ENCODE results near the gene TCAIM. TPM values are rescaled to one million over a fixed set of nuclear protein-coding genes. Genes with fewer than 3 reads are reported as not detected.

The TCAIM gene
- total and polyA plus RNA-seq, 2 of the 4 experiments (the other 2 are of a cell fraction), result 11.0 to 21.5 TPM

GRCh38 chr3:44446929-44447328 lies 108.4 kb downstream of the TCAIM start:
- no peak overlapping the region for H2BK15ac ChIP-seq (ENCODE audit: low read depth, low read length)
- no peaks in the 10 kb centered on the region for H3K4me1 ChIP-seq (ENCODE audit: control insufficient read depth, insufficient read depth, low read length)
- in situ Hi-C loops (cut with MboI; ENCODE audit: low sequenced_read_pairs) (no loop called here), intact Hi-C loops (cut with micrococcal nuclease) (no loop called here), dilution Hi-C loops (cut with HindIII; ENCODE audit: low sequenced_read_pairs, unreplicated experiment) (no loop called here)
- no peak overlapping the region for H4K8ac ChIP-seq (ENCODE audit: low read depth in 2 of 2, low read length in 2 of 2)
- no peak overlapping the region for H3K14ac ChIP-seq (replicated peaks; ENCODE audit: low read depth, low read length)
- H2BK120ac ChIP-seq (ENCODE audit: low read depth, low read length), result no peak overlapping the region
- no peak overlapping the region for H2AK5ac ChIP-seq (ENCODE audit: low read depth, low read length)
- POLR2A ChIA-PET (ENCODE audit: unreplicated experiment), result no interaction called here
- no CpG with 5 or more reads among the region's 5 CpGs for WGBS, 2 experiments (ENCODE audit: extremely low coverage in 2 of 2, insufficient read length in 1 of 2)
- H4K91ac ChIP-seq (ENCODE audit: insufficient read depth, low read depth, low read length), result no peak overlapping the region
- no peak overlapping the region for H3K4me3 ChIP-seq (ENCODE audit: insufficient read depth, low read depth, low read length)
- no peak overlapping the region for H3K4me2 ChIP-seq (ENCODE audit: low read depth, low read length)
- ATAC-seq (ENCODE audit: low read depth) (no peak), DNase-seq (no peak)
- H3K9ac ChIP-seq (ENCODE audit: low read depth, low read length), result no peak overlapping the region
- no peak overlapping the region for H4K5ac ChIP-seq (ENCODE audit: low read depth, low read length)
- H3K9me1 ChIP-seq (ENCODE audit: insufficient read depth, low read length), result peaks cover 8% of the 10 kb centered on the region; the same call in 1 of the 2 replicates
- H3K56ac ChIP-seq (ENCODE audit: extremely low read depth, insufficient read depth, low read length), result no peak overlapping the region
- H4K20me1 ChIP-seq (ENCODE audit: insufficient read depth, low read length), result no peaks in the 10 kb centered on the region
- H3K4ac ChIP-seq (ENCODE audit: low read depth, low read length), result no peak overlapping the region
- CTCF ChIA-PET, result no interaction called here
- H3K36me3 ChIP-seq (ENCODE audit: control insufficient read depth, insufficient read depth, low read length), result peaks cover 76% of the 10 kb centered on the region
- no peak overlapping the region for H3K23ac ChIP-seq (ENCODE audit: low read depth, low read length)
- no peak overlapping the region for H2AFZ ChIP-seq (replicated peaks; ENCODE audit: low read length, poor library complexity)
- TF ChIP-seq RFX5 (IDR thresholded peaks at IDR 0.05; ENCODE audit: low read depth, low read length) (no peak), POLR2A (IDR thresholded peaks at IDR 0.05; ENCODE audit: low read depth, low read length) (no peak), MAZ (IDR thresholded peaks at IDR 0.05; ENCODE audit: borderline replicate concordance, low read depth, low read length) (no peak), CHD1 (IDR thresholded peaks at IDR 0.05; ENCODE audit: low read depth, low read length) (no peak), MAFK (IDR thresholded peaks at IDR 0.05; ENCODE audit: low read depth, low read length) (no peak), CTCF (conservative IDR thresholded peaks at IDR 0.05; ENCODE audit: low read depth, low read length) (no peak), RAD21 (IDR thresholded peaks at IDR 0.05; ENCODE audit: low read length) (no peak)
- H2AK9ac ChIP-seq (replicated peaks; ENCODE audit: low read depth, low read length, poor library complexity), result no peak overlapping the region
- H3K79me1 ChIP-seq (ENCODE audit: low read depth in 1 of 2, low read length in 2 of 2), result peaks cover 4 to 18% of the 10 kb centered on the region in 2 experiments; a peak in 3 of 4 replicates
- no TSS peak for BruUV-seq (replicated peaks)
- no peak overlapping the region for H2BK20ac ChIP-seq (ENCODE audit: low read depth, low read length)
- no peak overlapping the region for H3K18ac ChIP-seq (ENCODE audit: low read depth, low read length)
- peaks cover 19% of the 10 kb centered on the region for H3K9me3 ChIP-seq (ENCODE audit: control insufficient read depth, insufficient read depth, low read length)
- H3K27me3 ChIP-seq (ENCODE audit: control insufficient read depth, insufficient read depth, low read length), result no peaks in the 10 kb centered on the region
- H2BK5ac ChIP-seq (ENCODE audit: low read depth, low read length, poor library complexity, severe bottlenecking), result no peak overlapping the region
- no peak overlapping the region for H3K27ac ChIP-seq (ENCODE audit: insufficient read depth, low read length)
